C4-2B (cell line): ENCODE measurements around the gene CNIH2.

Experiments
- CTCF ChIP-seq: fragments of 450-650 bp; conservative IDR thresholded peaks from 2 replicates; pipeline ENCODE4 v1.5.1; 2017; ENCODE audit warnings: mild to moderate bottlenecking
- ZFX ChIP-seq: fragments of 450-650 bp; IDR thresholded peaks from 2 replicates; pipeline ENCODE4 v1.6.1; 2017

- TF ChIP-seq CTCF (no peak), ZFX (no peak)
Measured at GRCh38 chr11:66281776-66282467, 3.9 kb downstream of the CNIH2 start.
